HG03354 (cell line): ENCODE measurements around the gene IPO8.
"Not testable (repeated sequence)": the region's sequence is repeated elsewhere in the genome, so short reads cannot be mapped to it uniquely, and the experiment has no call there.

Experiments
- ATAC-seq: cut with Tn5 transposase; IDR thresholded peaks from one replicate; pipeline ENCODE4 v1.9.1; 2021; ENCODE audit warnings: mild to moderate bottlenecking; ENCODE audit not compliant: unreplicated experiment, poor library complexity, severe bottlenecking

IPO8 gene

GRCh38 chr12:30692470-30692869, 3.2 kb downstream of the IPO8 start:
- no peak for ATAC-seq

DNA sequence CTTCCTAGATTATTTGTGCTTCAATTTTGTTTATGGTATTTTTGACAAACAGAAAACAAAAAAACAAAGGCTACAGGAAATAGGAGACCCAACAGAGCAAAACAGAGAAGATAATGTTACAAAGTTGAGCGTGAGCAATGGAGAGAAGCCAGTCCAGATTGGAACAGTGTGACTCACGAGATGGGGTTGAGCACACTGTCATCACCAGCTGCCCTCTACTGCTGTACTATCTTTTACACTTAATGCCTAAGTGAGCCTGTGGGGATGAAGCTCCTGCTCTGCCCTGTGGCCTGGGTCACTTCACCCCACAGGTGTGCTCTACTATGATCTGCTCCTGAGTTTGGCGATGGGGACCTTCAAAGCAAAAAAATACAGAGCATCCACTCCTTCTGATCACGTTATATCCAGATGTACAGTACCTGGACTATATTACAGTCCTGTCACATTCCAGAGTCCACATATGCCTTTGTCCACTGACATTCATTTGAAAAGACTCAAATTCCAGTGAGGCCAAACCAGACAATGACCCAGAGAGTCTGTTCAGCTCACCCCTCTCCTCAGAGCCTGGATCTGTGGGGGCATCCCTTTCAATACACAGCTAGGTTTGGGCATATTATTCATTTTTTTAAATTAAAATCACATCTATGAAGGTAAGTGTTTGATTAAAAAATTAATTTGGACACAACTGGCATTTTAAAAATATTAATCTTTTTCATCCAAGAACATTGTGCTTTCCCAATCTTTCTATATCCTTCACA, 4.4 kb downstream of the IPO8 start:
- no peak for ATAC-seq

DNA sequence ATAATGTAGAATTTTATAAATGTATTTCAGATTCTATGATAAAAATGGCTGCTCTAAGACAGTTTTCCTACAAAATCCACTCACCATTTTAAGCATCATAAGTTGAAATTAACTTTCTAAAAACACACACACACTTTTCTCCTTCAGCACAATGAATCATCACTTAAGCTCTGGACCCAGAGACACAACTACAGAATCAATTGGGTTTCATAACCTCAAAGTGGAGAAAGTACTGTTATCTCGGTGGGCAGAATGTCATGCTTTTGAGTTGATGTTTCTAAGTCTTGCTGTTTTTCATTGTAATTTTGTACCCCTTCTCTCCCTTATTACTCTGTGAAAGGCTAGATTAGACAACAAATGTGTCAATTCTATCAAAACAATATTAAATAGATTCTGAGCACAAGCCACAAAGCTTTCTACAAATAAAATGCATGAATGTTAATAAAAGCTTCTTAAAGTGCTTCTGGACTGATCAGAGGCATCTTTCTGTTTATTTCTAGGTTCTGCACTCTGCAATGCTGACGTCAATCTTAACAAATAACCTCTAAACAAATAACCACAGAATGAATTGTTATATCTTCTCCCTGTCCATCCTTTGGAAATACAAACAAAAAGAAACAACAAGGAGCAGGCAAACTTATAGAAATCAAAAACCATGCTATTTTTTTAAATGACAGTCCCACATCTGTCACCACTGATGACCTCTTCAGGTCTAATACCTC, 8.2 kb downstream of the IPO8 start:
- no peak for ATAC-seq

DNA sequence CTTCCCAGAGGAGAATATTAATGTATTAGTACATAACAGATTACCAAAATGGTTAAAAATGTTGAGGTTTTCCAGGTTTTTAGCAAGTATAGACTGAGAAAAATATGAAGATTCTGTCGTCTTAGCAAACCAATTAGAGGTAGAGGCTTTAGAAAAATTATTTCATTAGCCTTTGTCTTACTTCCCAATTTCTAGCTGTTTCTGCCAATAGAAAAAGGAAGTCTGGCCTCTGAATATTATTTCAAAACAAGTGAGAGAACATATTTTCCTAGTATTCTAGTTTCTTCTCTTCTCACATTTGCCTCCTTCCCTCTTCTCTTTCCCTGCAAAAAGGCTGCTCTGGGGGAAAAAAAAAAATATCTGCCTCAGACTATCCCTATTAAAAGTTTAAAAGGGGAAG, 16.4 kb downstream of the IPO8 start:
- ATAC-seq, result no peak

DNA sequence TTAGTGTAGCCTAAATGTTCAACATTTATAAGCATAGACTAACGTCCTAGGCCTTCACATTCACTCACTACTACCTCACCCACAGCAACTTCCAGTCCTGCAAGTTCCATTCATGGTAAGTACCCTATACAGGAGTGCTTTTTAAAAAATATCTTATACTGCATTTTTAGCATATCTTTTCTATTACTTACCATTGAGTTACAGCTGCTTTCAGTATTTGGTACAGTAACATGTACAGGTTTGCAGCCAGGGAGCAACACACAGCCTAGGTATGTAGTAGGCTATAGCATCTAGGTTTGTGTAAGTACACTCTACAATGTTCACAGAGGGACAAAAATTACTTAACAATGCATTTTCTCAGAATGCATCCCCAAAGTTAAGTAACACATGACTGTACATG, 17.4 kb downstream of the IPO8 start:
- no peak for ATAC-seq

GRCh38 chr12:30661210-30661609, 34.5 kb downstream of the IPO8 start:
- ATAC-seq, result peak; percentile 49

GRCh38 chr12:30652034-30652696, 43.5 kb downstream of the IPO8 start:
- ATAC-seq, result no peak

GRCh38 chr12:30646821-30647220, 48.8 kb downstream of the IPO8 start:
- ATAC-seq, result no peak

GRCh38 chr12:30643366-30643765, 52.3 kb downstream of the IPO8 start:
- ATAC-seq, result no peak

- ATAC-seq, result no peak
These were observed 55.3 kb downstream of the IPO8 start for GRCh38 chr12:30640392-30640791.

- no peak for ATAC-seq
These were observed 60.3 kb downstream of the IPO8 start for GRCh38 chr12:30635385-30635784.

- ATAC-seq, result no peak
These were observed 63.9 kb downstream of the IPO8 start for GRCh38 chr12:30631740-30632139.

- no peak for ATAC-seq
These were observed 64.7 kb downstream of the IPO8 start for GRCh38 chr12:30630979-30631285.

GRCh38 chr12:30630076-30630978, 65.3 kb downstream of the IPO8 start:
- ATAC-seq, result no peak

DNA sequence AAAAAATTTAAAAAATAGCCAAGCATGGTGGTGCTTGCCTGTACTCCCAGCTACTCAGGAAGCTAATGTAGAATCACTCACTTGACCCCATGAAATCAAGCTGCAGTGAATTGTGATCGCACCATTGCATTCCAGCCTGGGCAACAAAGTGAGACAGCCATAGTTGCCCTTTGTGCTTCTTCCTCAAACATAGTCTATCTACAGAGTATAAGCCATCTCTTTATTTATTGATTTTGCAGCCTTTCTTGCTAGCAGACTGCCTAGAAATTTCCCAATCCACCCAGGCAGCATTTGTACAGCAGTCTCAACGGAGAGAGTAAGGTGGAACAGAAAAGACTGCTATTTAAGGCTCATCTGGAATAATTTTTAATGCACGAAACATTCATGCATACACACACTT, 68.8 kb downstream of the IPO8 start:
- ATAC-seq, result no peak

- ATAC-seq, result no peak
These were observed 71.7 kb downstream of the IPO8 start for GRCh38 chr12:30624009-30624408.

GRCh38 chr12:30622509-30622908, 73.2 kb downstream of the IPO8 start:
- ATAC-seq, result peak; percentile 84

DNA sequence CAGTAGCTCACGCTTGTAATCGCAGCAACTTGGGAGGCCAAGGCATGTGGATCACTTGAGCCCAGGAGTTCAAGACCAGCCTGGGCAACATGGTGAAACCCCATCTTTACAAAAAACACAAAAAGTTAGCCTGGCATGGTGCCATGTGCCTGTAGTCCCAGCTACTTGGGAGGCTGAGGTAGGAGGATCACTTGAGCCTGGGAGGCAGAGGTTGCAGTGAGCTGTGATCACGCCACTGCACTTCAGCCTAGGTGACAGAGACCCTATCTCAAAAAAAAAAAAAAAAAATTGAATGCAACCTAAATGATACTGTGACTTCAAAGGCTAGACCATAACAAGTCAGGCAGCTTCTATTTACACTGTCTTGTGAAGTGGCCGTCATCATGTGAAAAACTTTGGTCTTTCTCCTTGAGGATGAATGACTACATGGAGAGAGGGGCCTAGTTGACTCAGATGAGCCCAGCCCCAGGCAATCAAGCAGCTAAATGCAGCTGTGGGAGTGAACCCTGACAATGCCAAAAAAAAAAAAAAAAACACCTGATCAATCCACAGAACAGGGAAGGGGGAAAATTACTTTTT, 73.9 kb downstream of the IPO8 start:
- not testable (repeated sequence) for ATAC-seq

DNA sequence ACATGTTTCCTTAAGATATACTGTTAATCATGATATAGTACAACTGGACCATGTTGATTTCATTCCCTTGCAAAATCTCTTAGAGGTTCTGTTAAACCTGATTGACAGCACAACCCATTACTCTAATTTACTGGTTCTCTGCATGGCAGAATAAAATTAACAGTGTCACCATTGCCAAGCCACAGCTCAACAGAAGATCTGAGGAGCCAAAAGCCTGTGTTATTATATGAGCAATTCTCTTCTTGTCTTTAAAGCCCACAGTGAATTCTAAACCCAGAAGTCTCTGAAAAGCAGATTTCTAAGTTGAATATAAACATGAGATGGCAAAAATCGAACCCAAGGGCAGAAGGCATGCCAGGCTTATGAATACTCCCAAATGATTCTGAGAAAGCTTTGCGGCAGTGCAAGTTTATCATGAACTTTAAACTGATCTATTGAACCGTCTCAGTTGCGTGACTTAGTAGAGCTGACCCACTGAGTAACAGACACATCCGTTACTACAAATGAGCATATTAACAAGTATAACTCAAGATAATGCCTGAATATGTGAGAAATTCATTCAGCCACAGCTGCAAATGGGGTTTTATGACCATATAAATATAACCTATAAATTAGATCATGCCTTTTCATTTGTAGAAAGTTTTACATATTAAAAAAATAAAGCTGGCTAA, 78.2 kb downstream of the IPO8 start:
- ATAC-seq, result no peak
